Measurements from ENCODE around the gene NRG3. TPM values are rescaled to one million over a fixed set of nuclear protein-coding genes. Genes with fewer than 3 reads are reported as not detected.
"Not testable (repeated sequence)": the region's sequence is repeated elsewhere in the genome, so short reads cannot be mapped to it uniquely, and the experiment has no call there.

The NRG3 gene
- polyA plus RNA-seq, 4 donors: 12.0 to 14.3 (median 13.3) TPM

- DNase-seq (ENCODE audit: low read depth in 4 of 4, low spot score in 3 of 4): no peak
These were observed 391.4 kb downstream of the NRG3 start for GRCh38 chr10:82266438-82266837.

DNA sequence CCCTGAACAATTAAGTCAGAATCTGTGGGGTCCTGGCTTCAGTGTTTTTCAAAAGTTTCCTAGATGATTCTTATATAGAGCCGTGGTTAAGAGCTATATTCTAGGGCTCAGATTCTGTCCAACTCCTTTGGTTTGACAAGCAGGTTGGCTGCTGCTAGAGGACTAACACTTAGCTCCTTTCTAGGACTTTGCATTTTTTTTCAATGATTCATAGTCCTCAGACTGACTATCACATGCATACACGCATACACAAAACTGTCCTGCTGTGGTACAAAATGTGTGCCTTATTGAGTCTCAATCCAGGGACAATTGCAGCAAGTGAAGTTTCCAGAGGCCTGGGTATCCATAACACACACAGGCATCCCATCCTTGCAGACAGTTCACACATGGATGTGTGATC, 392.0 kb downstream of the NRG3 start:
- no peak for DNase-seq (ENCODE audit: low read depth in 4 of 4, low spot score in 3 of 4)

- DNase-seq (ENCODE audit: low read depth in 4 of 4, low spot score in 3 of 4): no peak
These were observed 392.5 kb downstream of the NRG3 start for GRCh38 chr10:82267465-82267864.

DNA sequence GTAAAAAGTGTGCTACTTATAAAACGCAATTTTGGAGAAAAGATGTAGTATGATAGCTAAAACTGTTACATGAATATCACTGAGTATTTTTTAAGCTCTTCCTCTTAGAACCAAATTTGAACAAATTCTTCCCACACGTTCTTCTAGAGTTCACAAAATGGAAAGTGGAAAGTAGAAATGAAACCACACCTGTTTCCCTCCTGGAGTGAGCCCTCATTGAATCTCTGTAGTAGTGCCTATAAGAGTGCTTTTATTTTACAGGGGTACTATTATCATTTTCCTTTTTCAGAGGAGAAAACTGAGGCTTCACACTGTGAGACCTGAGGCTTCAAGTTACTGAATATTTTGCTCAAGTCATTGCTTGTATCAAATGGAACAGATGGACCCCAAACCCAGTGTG, 393.0 kb downstream of the NRG3 start:
- DNase-seq (ENCODE audit: low read depth in 4 of 4, low spot score in 3 of 4): no peak

- DNase-seq (ENCODE audit: low read depth in 4 of 4, low spot score in 3 of 4): no peak
These were observed 402.6 kb downstream of the NRG3 start for GRCh38 chr10:82277591-82277990.

DNA sequence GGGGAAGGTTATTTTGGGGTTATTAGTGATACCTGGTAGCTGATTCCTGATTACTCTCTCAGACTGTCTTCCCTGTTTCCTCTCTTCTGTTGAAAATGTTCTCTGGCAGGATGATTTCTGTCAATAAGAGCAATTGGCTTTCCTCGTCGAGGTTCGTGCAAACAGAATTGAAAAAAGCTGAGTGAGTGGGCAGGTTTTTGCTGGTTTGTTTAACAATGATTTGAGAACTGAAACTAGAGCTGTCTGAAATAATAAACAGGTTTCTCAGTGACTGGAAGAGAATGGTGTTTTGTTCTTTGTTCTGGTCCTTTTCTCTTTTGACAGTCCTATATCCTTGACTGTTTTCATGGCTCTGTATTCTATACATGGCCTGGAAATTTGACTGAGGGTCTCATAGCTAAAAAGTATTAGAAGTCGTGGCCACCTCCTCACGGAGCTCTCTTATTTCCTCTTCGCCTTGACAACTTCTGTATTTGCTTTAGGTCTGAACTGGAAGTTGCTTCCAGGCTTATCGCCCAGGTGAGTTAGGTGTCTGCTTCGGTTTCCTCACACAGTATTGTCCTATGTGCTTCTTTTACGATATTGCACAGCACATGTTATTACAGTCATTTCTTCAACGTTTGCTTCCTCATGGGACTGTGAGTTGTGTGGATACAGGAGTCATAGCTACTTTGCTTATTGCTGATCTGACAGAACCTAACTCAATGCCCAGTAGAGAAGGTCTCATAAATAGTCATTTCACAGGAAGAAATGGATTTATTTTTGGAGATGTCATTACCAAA, 403.6 kb downstream of the NRG3 start:
- no peak for DNase-seq (ENCODE audit: low read depth in 4 of 4, low spot score in 3 of 4)

- no peak for DNase-seq (ENCODE audit: low read depth in 4 of 4, low spot score in 3 of 4)
These were observed 407.9 kb downstream of the NRG3 start for GRCh38 chr10:82282782-82283456.

DNA sequence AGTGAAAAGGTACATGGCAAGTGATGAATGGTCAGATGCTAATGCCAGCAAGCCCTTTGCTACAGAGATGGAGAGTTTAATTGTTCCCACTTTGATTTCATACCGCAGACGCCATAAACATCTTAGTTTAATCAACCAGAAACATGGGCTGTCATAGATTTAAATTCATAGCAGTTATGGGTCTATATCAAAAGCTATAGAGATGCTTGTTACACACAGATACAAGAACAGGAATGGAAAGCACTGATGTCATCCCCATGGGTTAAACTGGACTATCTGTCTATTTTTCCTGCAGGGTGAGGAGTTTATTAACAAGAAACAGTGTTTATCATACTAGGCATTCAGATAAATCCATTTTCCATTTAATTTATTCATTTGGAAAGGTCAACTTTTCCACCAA, 409.2 kb downstream of the NRG3 start:
- no peak for DNase-seq (ENCODE audit: low read depth in 4 of 4, low spot score in 3 of 4)

DNA sequence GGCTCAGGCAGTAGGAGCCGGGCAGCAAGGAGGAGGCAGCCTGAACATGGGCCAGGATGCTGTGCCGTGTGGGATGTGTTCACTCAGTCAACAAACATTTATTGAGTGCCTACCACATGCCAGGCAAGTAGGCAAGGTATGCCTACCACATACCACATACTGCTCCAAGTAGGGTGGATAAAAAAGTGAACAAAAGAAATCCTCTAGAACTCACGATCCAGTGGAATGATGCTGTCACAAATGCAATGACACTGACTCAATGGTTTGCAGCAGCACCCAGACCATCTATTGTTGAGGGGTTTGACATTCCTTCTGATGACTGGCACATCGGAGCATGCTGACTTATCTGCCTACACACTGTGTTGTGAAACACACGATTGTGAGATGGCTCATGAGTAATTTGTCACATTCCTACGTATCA, 413.5 kb downstream of the NRG3 start:
- no peak for DNase-seq (ENCODE audit: low read depth in 4 of 4, low spot score in 3 of 4)

- no peak for DNase-seq (ENCODE audit: low read depth in 4 of 4, low spot score in 3 of 4)
These were observed 415.0 kb downstream of the NRG3 start for GRCh38 chr10:82289945-82290344.

DNA sequence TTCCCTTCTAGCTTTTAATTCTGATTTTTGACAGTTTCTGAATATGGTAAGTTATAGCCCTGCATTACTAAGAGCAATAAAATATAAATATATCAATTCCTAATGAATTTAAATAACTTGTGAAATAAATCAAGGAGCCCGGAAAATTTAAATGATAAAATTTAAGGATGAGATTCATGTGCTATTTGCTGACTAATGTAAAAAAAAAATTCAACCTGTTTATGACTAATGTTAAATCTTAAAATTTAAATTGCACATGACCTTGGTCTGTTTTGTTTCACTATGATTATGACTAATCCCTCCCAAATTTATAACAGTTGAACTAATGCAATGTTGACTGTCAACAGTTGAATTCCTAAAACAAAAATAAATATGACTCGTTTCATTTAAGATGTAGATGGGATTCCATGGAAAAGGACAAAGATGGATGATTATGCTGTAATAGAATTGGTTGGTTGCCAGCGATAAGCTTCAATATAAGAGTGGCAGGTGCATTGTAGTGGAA, 419.9 kb downstream of the NRG3 start:
- no peak for DNase-seq (ENCODE audit: low read depth in 4 of 4, low spot score in 3 of 4)

DNA sequence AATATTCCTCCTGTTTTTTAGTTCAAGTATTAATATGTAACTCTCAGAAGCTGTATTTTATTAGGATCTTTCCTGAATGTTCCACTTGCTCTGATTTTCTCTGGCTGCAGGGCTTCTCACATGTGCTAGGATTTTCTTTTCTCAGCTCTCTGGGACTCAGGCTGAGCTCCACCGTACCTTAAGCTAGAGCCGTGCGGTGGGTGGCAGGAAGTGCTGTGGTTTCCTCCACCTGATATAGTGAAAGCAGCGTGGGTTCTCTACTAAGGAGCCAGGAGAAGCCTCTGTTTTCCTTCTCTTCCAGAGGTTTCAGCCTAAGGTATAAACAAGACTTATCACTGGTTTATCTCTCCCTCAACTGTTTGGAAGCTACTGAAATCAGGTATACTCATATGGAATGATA, 433.6 kb downstream of the NRG3 start:
- no peak for DNase-seq (ENCODE audit: low read depth in 4 of 4, low spot score in 3 of 4)

- DNase-seq (ENCODE audit: low read depth in 4 of 4, low spot score in 3 of 4): no peak
These were observed 435.8 kb downstream of the NRG3 start for GRCh38 chr10:82310839-82311238.

DNA sequence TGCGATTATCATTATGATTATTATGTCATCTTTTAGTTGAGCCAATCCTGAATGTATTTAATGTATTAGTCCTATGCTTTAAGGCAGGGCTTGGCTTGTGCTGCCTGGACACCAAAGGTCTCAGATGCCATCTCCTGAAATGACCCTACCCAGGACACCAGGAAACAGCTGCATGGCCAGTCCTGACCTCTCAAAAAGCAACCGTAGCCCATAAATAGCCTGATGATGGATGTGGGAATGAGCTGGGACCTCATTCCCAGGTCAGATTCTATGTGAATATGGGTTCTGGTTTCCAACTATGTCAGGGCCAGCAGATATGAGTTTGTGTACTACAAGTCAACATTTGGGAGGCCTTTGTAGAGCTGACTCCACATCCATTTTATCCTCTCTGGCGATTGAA, 438.4 kb downstream of the NRG3 start:
- DNase-seq (ENCODE audit: low read depth in 4 of 4, low spot score in 3 of 4): no peak

GRCh38 chr10:82318534-82318933, 443.5 kb downstream of the NRG3 start:
- DNase-seq (ENCODE audit: low read depth in 4 of 4, low spot score in 3 of 4): no peak

DNA sequence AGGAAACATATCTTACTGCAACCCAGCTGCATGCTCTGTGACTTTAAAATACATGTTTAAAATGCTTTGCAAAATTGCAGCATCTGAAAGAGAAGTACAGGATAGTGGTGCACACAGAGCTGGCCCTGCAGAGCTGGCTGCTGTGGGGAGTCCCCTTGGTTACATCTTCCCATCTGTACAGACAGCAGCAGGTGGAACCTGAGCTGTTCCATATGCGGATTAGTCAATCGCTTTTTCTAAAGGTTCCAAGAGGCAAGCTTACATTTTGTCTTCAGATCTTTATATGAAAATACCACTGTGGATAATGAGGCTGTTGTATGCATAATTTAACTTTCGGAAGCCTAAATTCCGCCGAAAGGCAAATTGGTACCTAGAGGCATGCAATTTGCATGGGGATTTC, 444.1 kb downstream of the NRG3 start:
- no peak for DNase-seq (ENCODE audit: low read depth in 4 of 4, low spot score in 3 of 4)

- no peak for DNase-seq (ENCODE audit: low read depth in 4 of 4, low spot score in 3 of 4)
These were observed 444.6 kb downstream of the NRG3 start for GRCh38 chr10:82319562-82319961.

DNA sequence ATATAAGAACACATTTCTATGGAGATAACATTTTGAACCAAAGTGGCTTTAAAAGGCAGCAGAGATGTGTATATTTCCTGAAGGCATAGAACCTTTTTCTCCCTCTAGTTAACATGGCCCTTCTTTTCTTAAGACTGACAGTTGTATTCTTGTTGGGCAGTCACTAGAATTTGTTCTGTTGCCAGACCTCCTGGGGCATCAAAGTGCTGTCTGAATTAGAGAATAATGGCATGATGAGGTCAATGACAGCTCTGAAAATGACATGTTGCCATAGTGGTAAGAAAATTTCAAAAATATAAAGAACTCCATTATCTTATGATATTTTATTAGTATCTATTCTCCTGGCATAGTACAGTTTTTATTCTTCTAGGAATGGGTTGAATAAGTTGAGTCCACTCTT, 446.7 kb downstream of the NRG3 start:
- DNase-seq (ENCODE audit: low read depth in 4 of 4, low spot score in 3 of 4): no peak

- no peak for DNase-seq (ENCODE audit: low read depth in 4 of 4, low spot score in 3 of 4)
These were observed 456.7 kb downstream of the NRG3 start for GRCh38 chr10:82331716-82332115.

- DNase-seq (ENCODE audit: low read depth in 4 of 4, low spot score in 3 of 4): no peak
These were observed 460.8 kb downstream of the NRG3 start for GRCh38 chr10:82335831-82336230.

- DNase-seq (ENCODE audit: low read depth in 4 of 4, low spot score in 3 of 4): no peak
These were observed 465.2 kb downstream of the NRG3 start for GRCh38 chr10:82340166-82340565.

DNA sequence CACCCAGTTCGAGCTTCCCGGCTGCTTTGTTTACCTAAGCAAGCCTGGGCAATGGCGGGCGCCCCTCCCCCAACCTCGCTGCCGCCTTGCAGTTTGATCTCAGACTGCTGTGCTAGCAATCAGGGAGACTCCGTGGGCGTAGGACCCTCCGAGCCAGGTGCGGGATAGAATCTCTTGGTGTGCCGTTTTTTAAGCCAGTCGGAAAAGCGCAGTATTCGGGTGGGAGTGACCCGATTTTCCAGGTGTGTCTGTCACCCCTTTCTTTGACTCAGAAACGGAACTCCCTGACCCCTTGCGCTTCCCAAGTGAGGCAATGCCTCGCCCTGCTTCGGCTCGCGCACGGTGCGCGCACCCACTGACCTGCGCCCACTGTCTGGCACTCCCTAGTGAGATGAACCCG, 474.6 kb downstream of the NRG3 start:
- DNase-seq (ENCODE audit: low read depth in 4 of 4, low spot score in 3 of 4): not testable (repeated sequence)
